ENCODE results near the gene TOP2B.

The TOP2B gene

GRCh38 chr3:25658836-25659235, 5.9 kb downstream of the TOP2B start:
- ChIA-PET CTCF (interaction anchor here (1.1 kb wide), 1 partner anchor 198 kb away, joined by 3 read pairs; no protein-coding TSS in a partner anchor), POLR2A (no interaction called here)
- Histone ChIP-seq H3K27ac (ENCODE audit: extremely low read depth, low read depth, low read length) (no peak overlapping the region), H3K36me3 (ENCODE audit: control insufficient read depth in 2 of 2, insufficient read depth in 1 of 2, low read length in 2 of 2) (no peaks in the 10 kb centered on the region), H3K9me3 (ENCODE audit: control insufficient read depth, insufficient read depth, low read depth, low read length) (no peaks in the 10 kb centered on the region), H3K4me3 (ENCODE audit: low read depth, low read length) (no peak overlapping the region), H3K4me1 (ENCODE audit: control insufficient read depth, insufficient read depth, low read length) (peaks cover 9% of the 10 kb centered on the region)
- TF ChIP-seq ZXDB (tag by site-specific recombination; IDR thresholded peaks at IDR 0.05), result no peak
- TF ChIP-seq ZNF768 (tag by site-specific recombination; IDR thresholded peaks at IDR 0.05), result no peak
- TF ChIP-seq ZNF548 (tag by site-specific recombination; IDR thresholded peaks at IDR 0.05), result no peak

DNA sequence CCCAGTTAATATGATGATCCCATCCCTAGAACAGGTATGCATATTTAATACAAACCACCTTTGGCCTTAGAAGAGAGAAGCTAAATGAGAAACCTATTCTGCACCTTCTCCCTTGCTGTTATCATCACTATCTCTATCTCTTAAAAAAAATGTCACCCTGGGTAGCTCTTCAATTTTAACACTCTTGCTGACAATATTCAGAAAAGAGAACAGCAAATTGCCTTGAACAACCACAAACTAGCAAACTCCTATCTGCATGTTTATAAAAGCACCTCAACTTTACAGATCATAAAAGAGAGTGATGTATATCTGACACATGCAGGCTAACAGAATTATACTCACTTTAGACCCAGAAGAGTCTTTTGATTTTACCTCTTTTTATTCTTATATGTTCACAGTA, 7.4 kb downstream of the TOP2B start:
- Histone ChIP-seq H3K36me3 (ENCODE audit: control insufficient read depth in 2 of 2, insufficient read depth in 1 of 2, low read length in 2 of 2) (no peaks in the 10 kb centered on the region), H3K9me3 (ENCODE audit: control insufficient read depth, insufficient read depth, low read depth, low read length) (no peaks in the 10 kb centered on the region), H3K4me3 (ENCODE audit: low read depth, low read length) (no peak overlapping the region), H3K4me1 (ENCODE audit: control insufficient read depth, insufficient read depth, low read length) (peaks cover 8% of the 10 kb centered on the region), H3K27ac (ENCODE audit: extremely low read depth, low read depth, low read length) (no peak overlapping the region)
- ChIA-PET POLR2A (no interaction called here), CTCF (no interaction called here)
- peak; percentile 64 for TF ChIP-seq FEZF1 (tag by site-specific recombination; IDR thresholded peaks at IDR 0.05)
- TF ChIP-seq, protein P1, sequence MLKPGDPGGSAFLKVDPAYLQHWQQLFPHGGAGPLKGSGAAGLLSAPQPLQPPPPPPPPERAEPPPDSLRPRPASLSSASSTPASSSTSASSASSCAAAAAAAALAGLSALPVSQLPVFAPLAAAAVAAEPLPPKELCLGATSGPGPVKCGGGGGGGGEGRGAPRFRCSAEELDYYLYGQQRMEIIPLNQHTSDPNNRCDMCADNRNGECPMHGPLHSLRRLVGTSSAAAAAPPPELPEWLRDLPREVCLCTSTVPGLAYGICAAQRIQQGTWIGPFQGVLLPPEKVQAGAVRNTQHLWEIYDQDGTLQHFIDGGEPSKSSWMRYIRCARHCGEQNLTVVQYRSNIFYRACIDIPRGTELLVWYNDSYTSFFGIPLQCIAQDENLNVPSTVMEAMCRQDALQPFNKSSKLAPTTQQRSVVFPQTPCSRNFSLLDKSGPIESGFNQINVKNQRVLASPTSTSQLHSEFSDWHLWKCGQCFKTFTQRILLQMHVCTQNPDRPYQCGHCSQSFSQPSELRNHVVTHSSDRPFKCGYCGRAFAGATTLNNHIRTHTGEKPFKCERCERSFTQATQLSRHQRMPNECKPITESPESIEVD (tag by site-specific recombination; IDR thresholded peaks at IDR 0.05), result peak; percentile 58; the same call in 1 of the 2 replicates
- no peak for TF ChIP-seq ZNF26 (tag by site-specific recombination; IDR thresholded peaks at IDR 0.05)
- peak; percentile 38; the same call in 1 of the 2 replicates for TF ChIP-seq ZFP3 (tag by site-specific recombination; IDR thresholded peaks at IDR 0.05; ENCODE audit: low read depth)

GRCh38 chr3:25655659-25656058, 9.0 kb downstream of the TOP2B start:
- ChIA-PET CTCF (interaction anchor here (0.6 kb wide), 1 partner anchor 16 kb away, joined by 4 read pairs; no protein-coding TSS in a partner anchor), POLR2A (no interaction called here)
- TF ChIP-seq ZFHX2 (tag by site-specific recombination; conservative IDR thresholded peaks at IDR 0.05) (no peak), ZNF24 (tag by site-specific recombination; IDR thresholded peaks at IDR 0.05) (no peak), ZNF658 (tag by site-specific recombination; IDR thresholded peaks at IDR 0.05) (no peak), HOXA7 (CRISPR knock-in tag; IDR thresholded peaks at IDR 0.05; ENCODE audit: borderline replicate concordance) (no peak), KLF17 (tag by site-specific recombination; IDR thresholded peaks at IDR 0.05) (no peak), YY1 (tag by site-specific recombination; IDR thresholded peaks at IDR 0.05) (no peak), ZNF239 (tag by site-specific recombination; IDR thresholded peaks at IDR 0.05) (no peak), ZNF791 (tag by site-specific recombination; IDR thresholded peaks at IDR 0.05) (no peak), ZSCAN16 (tag by site-specific recombination; IDR thresholded peaks at IDR 0.05) (no peak), KLF8 (tag by site-specific recombination; IDR thresholded peaks at IDR 0.05) (no peak), ZNF837 (tag by site-specific recombination; IDR thresholded peaks at IDR 0.05) (no peak), SP7 (tag by site-specific recombination; IDR thresholded peaks at IDR 0.05) (no peak), ZNF677 (tag by site-specific recombination; IDR thresholded peaks at IDR 0.05) (no peak), ZNF37A (tag by site-specific recombination; IDR thresholded peaks at IDR 0.05) (no peak), ZXDB (tag by site-specific recombination; IDR thresholded peaks at IDR 0.05) (no peak), ZNF404 (tag by site-specific recombination; IDR thresholded peaks at IDR 0.05) (no peak), ZNF747 (tag by site-specific recombination; IDR thresholded peaks at IDR 0.05) (no peak), KLF7 (tag by site-specific recombination; IDR thresholded peaks at IDR 0.05; ENCODE audit: borderline replicate concordance) (no peak)
- TF ChIP-seq, protein P2, sequence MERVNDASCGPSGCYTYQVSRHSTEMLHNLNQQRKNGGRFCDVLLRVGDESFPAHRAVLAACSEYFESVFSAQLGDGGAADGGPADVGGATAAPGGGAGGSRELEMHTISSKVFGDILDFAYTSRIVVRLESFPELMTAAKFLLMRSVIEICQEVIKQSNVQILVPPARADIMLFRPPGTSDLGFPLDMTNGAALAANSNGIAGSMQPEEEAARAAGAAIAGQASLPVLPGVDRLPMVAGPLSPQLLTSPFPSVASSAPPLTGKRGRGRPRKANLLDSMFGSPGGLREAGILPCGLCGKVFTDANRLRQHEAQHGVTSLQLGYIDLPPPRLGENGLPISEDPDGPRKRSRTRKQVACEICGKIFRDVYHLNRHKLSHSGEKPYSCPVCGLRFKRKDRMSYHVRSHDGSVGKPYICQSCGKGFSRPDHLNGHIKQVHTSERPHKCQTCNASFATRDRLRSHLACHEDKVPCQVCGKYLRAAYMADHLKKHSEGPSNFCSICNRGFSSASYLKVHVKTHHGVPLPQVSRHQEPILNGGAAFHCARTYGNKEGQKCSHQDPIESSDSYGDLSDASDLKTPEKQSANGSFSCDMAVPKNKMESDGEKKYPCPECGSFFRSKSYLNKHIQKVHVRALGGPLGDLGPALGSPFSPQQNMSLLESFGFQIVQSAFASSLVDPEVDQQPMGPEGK (tag by site-specific recombination; IDR thresholded peaks at IDR 0.05), result no peak
- Histone ChIP-seq H3K27ac (ENCODE audit: extremely low read depth, low read depth, low read length) (no peak overlapping the region), H3K9me3 (ENCODE audit: control insufficient read depth, insufficient read depth, low read depth, low read length) (no peaks in the 10 kb centered on the region), H3K4me1 (ENCODE audit: control insufficient read depth, insufficient read depth, low read length) (peaks cover 6% of the 10 kb centered on the region), H3K36me3 (ENCODE audit: control insufficient read depth in 2 of 2, insufficient read depth in 1 of 2, low read length in 2 of 2) (no peaks in the 10 kb centered on the region), H3K4me3 (ENCODE audit: low read depth, low read length) (no peak overlapping the region)

Measured in HEK293 (cell line).